Left ventricle myocardium inferior (tissue), 1 donor: ENCODE measurements around the gene LTF. TPM values are rescaled to one million over a fixed set of nuclear protein-coding genes. Genes with fewer than 3 reads are reported as not detected.
A peak's percentile ranks its signal among the peaks of the same experiment; 100 is the strongest.
"Not testable (repeated sequence)": the region's sequence is repeated elsewhere in the genome, so short reads cannot be mapped to it uniquely, and the experiment has no call there.

ENCODE experiments used
- DNase-seq: peaks from one replicate; pipeline ENCODE4 v3.0.0-alpha.2; 2020
- H3K27ac ChIP-seq: fragments of 200-600 bp; replicated peaks from 2 replicates; pipeline ENCODE4 v1.8.0; 2021
- H3K27me3 ChIP-seq: fragments of 200-600 bp; 2 replicates; pipeline ENCODE4 v1.8.0; 2021; ENCODE audit warnings: low read depth
- H3K36me3 ChIP-seq: fragments of 200-600 bp; 2 replicates; pipeline ENCODE4 v1.8.0; 2021
- H3K4me1 ChIP-seq: fragments of 200-600 bp; 2 replicates; pipeline ENCODE4 v1.8.0; 2021
- H3K4me3 ChIP-seq: fragments of 200-600 bp; 2 replicates; pipeline ENCODE4 v1.8.0; 2021; ENCODE audit warnings: mild to moderate bottlenecking, moderate library complexity
- H3K9me3 ChIP-seq: fragments of 200-600 bp; replicated peaks from 2 replicates; pipeline ENCODE4 v1.8.0; 2021
- intact Hi-C: fragments of 100-400 bp; cut with micrococcal nuclease; formaldehyde crosslinking; loops from one replicate; pipeline ENCODE4 v1.11.0; 2022
- total RNA-seq: library from RNA; stranded (reverse); fragmentation: NEBNext Ultra II Directional; extraction: Animal tissue kit (Norgen Biotek cat#: 25700); gene quantifications from one replicate; pipeline ENCODE4 v1.2.1, GENCODE V29; 2021
- TF ChIP-seq, protein P1 (sequence below): fragments of 200-600 bp; IDR thresholded peaks from 2 replicates; pipeline ENCODE4 v1.8.0; 2021; ENCODE audit warnings: antibody characterized with exemption, mild to moderate bottlenecking, borderline replicate concordance
- donor health status: DM: no; HTN: yes; CAD: no; lungs with severe emphysema.

Gene LTF
- total RNA-seq, 1 donor from 2014 or later, result 2.7 TPM

DNA sequence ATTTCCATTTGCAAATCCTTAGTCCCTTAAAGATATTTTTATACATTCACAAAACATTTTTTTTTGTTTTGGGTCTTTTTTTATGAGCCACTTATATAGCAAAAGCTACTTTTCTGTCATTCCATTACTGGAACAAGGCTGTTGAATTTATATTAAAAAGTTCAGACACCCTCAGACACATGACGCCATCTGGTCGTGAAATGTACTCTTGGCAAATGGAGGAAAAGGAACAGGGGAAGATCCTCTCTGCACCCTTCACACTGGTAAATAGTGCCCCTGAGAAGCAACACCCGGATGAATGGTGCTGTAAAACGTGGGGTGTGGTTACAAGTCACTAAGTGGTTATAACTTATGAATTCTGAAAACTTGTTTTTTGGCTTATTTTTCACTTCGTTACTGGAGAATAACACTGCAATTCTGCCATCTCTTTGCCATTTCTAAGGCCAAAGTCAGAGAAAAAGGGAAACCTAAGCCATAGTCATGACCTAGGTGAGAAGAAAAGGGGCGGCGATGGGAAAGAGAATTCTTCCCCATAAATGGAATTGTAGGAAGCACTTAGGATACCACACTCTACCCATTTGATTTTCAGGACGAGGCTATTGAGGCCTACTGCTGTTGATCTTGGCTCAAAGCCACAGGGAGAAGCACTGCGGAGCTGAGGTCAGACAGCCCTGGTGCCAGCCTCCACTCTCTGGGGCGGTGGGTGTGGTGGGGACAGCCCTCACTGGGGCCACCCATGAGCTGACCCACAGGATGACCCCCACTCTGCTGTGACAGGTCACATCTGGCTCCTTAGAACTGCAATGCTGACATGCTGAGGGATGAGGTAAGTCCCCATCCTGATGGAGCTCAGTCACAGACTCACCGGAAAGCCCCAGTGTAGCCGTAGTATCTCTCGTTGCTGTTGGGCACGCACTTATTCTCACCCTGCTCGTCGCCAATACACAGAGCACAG is 21.9 kb downstream of the LTF start:
- DNase-seq, result no peak
- Histone ChIP-seq H3K4me3 (no peak overlapping the region), H3K36me3 (peaks cover 12% of the 10 kb centered on the region), H3K27me3 (no peaks in the 10 kb centered on the region), H3K4me1 (peaks cover 7% of the 10 kb centered on the region), H3K9me3 (no peaks in the 10 kb centered on the region), H3K27ac (no peak overlapping the region)
- intact Hi-C loops, result no loop called here
- TF ChIP-seq, protein P1, sequence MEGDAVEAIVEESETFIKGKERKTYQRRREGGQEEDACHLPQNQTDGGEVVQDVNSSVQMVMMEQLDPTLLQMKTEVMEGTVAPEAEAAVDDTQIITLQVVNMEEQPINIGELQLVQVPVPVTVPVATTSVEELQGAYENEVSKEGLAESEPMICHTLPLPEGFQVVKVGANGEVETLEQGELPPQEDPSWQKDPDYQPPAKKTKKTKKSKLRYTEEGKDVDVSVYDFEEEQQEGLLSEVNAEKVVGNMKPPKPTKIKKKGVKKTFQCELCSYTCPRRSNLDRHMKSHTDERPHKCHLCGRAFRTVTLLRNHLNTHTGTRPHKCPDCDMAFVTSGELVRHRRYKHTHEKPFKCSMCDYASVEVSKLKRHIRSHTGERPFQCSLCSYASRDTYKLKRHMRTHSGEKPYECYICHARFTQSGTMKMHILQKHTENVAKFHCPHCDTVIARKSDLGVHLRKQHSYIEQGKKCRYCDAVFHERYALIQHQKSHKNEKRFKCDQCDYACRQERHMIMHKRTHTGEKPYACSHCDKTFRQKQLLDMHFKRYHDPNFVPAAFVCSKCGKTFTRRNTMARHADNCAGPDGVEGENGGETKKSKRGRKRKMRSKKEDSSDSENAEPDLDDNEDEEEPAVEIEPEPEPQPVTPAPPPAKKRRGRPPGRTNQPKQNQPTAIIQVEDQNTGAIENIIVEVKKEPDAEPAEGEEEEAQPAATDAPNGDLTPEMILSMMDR, result peak; percentile 67

DNA sequence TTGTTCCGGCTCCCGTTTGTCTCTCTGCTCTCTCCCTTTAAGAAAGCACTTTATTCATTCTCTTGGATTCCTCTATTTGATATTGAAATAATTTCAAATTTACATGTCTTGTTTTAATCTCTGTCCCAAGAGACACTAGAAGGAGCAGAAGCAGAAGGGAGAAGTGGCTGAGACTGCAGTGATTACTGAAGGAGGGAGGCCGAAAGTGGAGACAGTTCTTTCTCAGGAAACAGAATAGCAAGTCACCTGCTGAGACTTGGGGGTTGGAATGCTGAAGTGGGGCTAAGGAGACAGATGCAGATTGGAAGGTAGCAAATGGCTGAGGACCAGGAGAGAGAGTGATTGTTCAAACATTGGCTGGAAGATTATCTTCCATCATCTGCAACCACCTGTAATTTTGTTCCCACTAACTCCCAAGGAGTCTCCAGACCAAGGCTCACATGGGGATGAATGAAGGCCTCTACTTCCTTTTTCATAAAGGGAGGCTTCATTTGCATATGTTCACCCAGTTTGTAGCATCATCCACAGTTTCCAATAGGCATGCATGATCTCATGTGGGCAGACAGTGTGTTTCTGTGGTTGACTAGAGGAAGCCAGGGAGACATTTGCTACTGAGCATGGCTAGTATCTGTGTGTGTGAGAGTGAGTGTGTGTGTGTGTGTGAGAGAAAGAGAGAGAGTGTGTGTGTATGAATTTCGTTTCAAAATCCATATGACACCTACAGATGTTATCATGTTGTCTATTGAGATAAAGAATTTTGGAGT is 24.0 kb downstream of the LTF start:
- Histone ChIP-seq H3K27ac (no peak overlapping the region), H3K4me1 (no peaks in the 10 kb centered on the region), H3K4me3 (no peak overlapping the region), H3K27me3 (no peaks in the 10 kb centered on the region), H3K9me3 (no peaks in the 10 kb centered on the region), H3K36me3 (peaks cover 12% of the 10 kb centered on the region)
- TF ChIP-seq, protein P1, result no peak
- intact Hi-C loops, result no loop called here
- no peak for DNase-seq

DNA sequence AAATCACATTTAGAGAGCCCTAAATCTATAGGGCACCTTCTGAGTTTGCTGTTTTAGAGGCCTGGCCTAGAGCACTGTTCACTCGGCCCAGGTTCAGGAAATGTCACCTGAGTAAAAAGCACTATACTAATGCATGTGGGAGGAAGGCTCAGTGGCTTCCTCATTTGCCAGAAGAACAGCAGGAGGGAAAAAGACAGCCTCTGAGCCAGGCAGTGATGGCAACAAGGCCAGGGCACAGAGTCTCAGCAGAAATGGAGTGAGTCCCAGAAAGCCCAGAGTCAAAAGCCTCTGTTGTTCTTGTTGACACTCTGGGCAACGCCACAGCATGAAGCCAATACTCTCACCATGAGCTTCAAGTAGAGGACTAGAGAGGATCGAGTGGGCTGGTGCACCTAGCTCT is 25.9 kb downstream of the LTF start:
- H3K9me3 ChIP-seq, result no peaks in the 10 kb centered on the region
- H3K4me3 ChIP-seq, result no peak overlapping the region
- intact Hi-C loops, result no loop called here
- no peaks in the 10 kb centered on the region for H3K4me1 ChIP-seq
- TF ChIP-seq, protein P1, result no peak
- H3K27me3 ChIP-seq, result no peaks in the 10 kb centered on the region
- H3K27ac ChIP-seq, result no peak overlapping the region
- peaks cover 11% of the 10 kb centered on the region for H3K36me3 ChIP-seq
- no peak for DNase-seq

DNA sequence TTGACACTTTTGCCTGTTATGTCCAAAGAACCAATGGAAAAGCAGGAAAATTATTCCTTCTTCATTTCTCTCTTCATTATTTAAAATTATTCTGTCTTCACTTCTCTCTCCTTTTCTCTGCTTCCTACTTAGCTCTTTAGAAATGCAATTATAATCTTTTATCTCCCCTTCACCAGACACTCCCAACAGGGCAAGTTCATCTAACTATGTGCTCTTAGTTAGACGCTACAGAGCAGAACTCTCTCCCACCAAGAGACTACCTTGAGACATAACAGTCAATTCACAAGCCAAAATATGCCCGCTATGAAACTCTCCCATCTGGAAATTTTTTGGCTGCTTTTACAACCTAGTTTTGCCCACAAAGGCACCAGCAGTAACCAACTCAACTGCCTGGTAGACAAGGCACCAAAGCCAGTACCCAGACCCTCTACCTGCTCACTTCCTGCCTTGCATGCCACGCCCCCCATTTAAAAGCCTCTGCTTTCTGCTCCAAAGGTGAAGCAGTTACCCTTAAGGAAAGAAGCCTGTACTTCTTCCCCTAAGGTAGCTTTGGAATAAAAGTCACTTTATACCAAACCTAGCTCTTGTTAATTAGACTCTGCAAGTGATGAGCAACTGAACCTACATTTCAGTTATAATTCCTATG is 29.5 kb downstream of the LTF start:
- intact Hi-C loops, result no loop called here
- no peak for DNase-seq
- peaks cover 23% of the 10 kb centered on the region for H3K36me3 ChIP-seq
- peaks cover 22% of the 10 kb centered on the region for H3K9me3 ChIP-seq
- H3K4me3 ChIP-seq, result no peak overlapping the region
- H3K27me3 ChIP-seq, result no peaks in the 10 kb centered on the region
- H3K4me1 ChIP-seq, result no peaks in the 10 kb centered on the region
- no peak overlapping the region for H3K27ac ChIP-seq
- TF ChIP-seq, protein P1, result no peak

DNA sequence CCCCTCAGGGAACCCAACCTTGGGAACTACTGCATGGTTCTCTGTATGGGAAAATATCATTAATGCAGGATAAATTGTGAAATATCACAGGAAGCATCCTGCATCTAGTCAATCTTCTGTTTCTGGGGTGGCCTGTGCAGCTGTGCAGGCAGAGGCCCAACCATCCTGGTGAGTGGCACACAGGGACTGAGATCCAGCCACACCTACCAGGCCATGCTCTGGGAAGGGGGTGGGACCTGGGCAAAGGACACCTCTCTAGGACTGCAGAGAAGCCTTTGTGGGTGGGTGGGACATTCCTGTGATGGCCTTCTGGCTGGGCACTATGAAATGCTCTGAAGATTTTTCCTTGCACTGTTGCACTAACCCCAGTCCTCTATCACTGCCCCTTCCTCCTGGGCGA is 30.9 kb downstream of the LTF start:
- H3K9me3 ChIP-seq, result peaks cover 22% of the 10 kb centered on the region
- H3K27ac ChIP-seq, result no peak overlapping the region
- no peaks in the 10 kb centered on the region for H3K27me3 ChIP-seq
- intact Hi-C loops, result no loop called here
- no peak overlapping the region for H3K4me3 ChIP-seq
- peaks cover 23% of the 10 kb centered on the region for H3K36me3 ChIP-seq
- H3K4me1 ChIP-seq, result no peaks in the 10 kb centered on the region
- TF ChIP-seq, protein P1, result no peak
- DNase-seq, result no peak

DNA sequence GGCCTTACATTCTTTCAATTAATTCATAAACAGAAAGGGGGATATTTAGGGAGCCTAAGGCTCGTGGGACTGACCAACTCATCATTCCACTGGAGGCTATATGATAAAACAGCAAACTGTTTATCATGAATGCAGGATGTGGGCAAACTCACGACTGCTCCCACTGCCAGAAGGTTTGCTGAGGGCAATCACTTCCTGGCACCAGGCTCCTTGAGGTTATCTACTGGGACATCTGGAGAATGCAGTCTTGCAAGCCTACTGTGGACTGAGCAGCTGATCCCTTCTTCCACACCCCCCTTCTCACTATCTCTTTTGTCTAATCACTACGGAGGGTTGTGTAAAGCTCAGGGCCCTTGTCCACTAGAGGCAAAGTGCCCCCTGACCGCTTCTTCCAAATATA is 31.6 kb downstream of the LTF start:
- peaks cover 23% of the 10 kb centered on the region for H3K36me3 ChIP-seq
- DNase-seq, result not testable (repeated sequence)

DNA sequence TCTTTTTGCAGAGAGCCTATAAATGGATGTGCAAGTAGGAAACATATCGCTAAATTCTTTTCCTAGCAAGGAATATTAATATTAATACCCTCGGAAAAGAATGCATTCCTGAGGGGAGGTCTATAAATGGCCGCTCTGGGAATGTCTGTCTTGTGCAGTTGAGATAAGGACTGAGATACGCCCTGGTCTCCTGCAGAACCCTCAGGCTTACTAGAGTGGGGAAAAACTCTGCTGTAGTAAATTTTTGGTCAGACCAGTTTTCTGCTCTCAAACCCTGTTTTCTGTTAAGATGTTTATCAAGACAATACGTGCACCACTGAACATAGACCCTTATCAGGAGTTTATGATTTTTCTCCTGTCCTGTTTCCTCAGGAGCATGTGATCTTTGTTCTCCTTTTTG is 32.8 kb downstream of the LTF start:
- H3K9me3 ChIP-seq, result peaks cover 22% of the 10 kb centered on the region
- H3K27me3 ChIP-seq, H3K4me3 ChIP-seq, H3K27ac ChIP-seq, DNase-seq, intact Hi-C loops: not testable (repeated sequence)
- H3K4me1 ChIP-seq, result peaks cover 15% of the 10 kb centered on the region
- H3K36me3 ChIP-seq, result peaks cover 23% of the 10 kb centered on the region

More for the DNA sequence above, 31.6 kb downstream of the LTF start:
- intact Hi-C loops, H3K27me3 ChIP-seq, H3K27ac ChIP-seq, H3K4me3 ChIP-seq, H3K4me1 ChIP-seq: not testable (repeated sequence)
- H3K9me3 ChIP-seq, result peaks cover 22% of the 10 kb centered on the region

DNA sequence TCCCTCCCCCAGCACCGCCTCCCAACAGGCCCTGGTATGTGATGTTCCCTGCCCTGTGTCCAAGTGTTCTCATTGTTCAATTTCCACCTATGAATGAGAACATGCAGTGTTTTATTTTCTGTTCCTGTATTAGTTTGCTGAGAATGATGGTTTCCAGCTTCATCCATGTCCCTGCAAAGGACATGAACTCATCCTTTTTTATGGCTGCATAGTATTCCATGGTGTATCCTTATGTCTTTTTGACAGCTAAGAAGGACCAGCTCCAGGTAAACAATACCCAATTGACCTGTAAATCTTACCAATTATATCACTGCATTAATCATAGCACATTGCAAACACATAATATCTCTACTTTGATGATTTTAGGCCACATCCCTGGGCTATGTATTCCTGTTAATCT is 33.8 kb downstream of the LTF start:
- peaks cover 22% of the 10 kb centered on the region for H3K9me3 ChIP-seq
- DNase-seq, H3K27ac ChIP-seq, H3K27me3 ChIP-seq, intact Hi-C loops, H3K4me3 ChIP-seq: not testable (repeated sequence)
- peaks cover 20% of the 10 kb centered on the region for H3K36me3 ChIP-seq
- peaks cover 21% of the 10 kb centered on the region for H3K4me1 ChIP-seq
